EH (cell line): ENCODE data around the gene MDM4.
"Not testable (repeated sequence)": the region's sequence is repeated elsewhere in the genome, so short reads cannot be mapped to it uniquely, and the experiment has no call there.

ENCODE experiments used
- DNase-seq: peaks from one replicate; pipeline ENCODE4 v3.0.0-alpha.2; 2015; ENCODE audit warnings: low read depth

MDM4 gene

DNA sequence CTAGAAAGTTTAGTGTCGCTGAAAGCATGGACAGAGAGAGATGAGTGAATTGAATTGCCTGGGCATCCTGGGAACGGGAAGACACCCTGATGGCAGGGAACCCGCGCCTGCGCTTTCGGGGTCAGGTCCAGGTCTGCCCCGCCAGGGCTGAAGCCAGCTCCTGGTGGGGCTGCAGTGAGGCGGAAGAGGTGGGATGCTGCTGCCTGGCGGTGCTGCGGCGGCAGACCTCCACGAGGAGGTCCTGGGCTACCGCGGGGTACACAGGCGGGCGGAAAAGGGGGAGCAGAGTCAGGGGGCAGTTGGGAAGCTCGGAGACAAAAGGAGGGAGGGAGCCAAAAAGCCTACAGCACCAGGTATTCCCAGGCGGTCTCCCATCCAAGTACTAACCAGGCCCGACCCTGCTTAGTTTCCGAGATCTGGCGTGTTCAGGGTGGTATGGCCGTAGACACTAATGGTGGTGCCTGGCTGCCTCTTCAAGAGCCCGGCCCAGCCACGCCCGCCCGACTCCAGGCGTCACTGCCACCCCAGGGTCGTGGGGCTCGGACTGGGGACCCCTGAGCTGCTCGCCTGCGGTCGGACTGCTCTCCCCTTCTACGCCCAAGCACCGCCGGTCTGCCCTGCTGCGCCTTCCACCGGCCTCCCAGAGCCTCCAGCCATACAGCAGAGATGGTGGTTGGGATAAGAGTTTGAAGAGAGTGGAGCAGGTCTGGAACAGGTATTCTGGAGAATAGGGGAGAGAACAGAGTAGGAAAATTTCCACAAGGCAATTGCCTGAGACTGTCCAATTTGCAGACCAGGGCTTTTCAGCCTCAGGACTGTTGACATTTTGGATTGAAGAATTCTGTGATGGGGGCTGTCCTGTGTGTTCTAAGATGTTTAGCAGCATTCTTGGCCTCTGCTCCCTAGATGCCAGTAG lies 46.1 kb downstream of the MDM4 start:
- no peak for DNase-seq

DNA sequence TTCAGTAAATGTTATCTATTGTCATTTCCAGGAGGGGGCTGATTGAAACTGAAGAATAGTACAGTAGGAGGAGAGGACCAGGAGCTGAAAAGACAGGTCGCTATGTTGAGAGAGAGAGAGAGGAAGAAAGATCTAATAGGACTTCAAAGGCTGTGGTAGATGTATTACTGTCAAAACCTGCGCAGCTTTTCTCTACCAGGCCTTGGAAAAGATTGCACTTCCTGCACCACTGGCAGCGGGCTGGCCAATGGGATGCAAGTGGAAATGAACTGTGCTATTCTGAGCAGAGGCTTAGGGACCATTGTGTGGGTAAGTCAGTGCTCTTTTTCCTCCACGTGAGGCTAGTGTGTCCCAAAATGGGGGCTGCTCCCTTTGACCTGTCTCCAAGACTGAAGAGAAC lies 47.1 kb downstream of the MDM4 start:
- DNase-seq: no peak

DNA sequence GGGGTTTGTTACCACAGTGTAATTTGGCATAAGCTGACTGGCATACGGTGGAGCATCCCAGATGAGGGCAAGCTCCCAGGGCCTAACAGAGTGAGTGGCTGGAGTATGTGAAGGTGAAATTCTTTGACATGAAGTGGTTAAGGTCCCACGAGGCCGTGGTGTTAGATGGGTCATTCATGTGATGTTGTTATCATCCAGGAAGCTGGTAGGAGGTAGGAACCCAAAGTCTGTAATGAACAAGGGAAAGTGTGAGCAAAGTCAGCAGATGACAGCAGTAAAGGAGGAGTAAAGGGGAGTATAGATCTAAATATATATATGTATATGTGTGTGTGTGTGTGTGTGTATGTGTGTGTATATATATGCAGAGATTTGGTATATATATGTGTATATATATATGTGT lies 47.6 kb downstream of the MDM4 start:
- no peak for DNase-seq

DNA sequence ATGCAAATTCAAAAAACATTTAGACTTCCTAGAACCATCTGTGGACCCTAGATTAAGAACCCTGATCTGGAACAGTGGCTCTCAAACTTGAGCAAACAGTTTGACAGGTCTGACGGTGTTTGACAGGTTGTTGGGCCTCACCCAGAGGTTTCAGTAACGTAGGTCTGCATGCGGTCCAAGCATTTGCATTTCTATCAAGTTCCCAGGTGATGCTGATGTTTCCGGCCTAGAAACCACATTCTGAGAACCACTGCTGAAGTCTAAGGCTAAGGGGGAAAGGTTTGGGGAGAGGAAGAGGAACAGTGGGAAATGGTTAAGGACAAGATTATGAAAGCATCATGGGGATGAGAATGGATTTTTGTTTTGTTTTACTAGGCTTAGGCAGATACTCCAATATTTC lies 48.6 kb downstream of the MDM4 start:
- no peak for DNase-seq

DNA sequence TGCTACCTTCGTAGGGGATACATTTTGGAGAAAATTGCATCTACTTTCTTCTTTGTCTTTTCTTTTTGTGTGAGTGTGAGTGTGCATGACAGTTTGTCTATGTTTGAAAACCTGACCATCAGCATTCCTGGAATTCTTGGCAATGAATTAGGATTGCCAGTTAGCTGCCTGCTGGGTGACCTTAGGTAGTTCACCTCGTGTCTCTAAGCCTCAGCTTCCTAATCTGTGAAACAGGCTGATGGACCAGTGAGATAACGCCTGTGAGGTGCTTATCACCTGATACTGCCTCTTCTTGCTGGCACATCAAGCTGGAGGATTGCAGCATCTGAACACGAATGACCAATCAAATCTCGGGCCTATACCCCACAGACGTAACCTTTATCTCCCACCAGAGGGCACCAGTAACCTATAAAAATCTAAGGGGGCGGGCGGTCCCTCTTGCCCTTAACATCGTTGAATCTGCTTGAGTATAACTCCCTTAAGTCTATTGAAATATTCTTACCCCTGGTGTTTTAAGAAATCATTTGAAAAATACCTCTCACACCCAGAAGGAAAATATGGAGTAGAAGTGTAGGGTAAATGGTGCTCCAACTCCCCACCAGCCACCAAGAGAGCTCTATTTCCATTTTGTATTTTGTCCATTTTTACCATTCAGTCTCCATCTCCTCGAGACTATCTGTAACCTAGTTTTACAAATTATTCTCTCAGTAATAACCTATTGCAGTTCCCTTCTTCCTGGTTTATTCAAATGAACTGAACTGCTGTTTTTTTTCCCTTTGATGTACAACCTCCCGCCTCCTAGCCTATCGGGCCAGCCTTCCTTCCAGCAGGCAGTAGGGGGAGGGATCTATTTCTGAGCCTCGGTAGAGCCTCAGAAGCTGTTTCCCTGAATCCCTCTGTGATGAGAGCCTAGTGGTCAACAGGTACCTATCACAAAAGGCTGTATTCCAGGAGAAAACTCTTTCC lies 49.7 kb downstream of the MDM4 start:
- DNase-seq: peak; percentile 82

DNA sequence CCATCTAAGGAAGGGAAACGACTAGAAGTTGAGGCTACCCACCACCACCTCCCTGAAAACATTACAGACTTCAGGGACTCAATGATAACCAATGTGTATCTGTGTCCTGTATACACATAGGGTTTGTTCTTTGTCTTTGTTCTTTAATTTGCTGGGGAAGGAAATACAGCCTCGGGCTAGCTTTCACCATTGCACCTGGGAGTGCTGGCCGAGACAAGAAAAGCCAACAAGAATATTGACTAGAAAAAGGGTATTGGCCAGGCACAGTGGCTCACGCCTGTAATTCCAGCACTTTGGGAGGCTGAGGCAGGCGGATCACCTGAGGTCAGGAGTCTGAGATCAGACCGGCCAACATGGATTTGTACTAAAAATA lies 50.4 kb downstream of the MDM4 start:
- DNase-seq: no peak

GRCh38 chr1:204567071-204567470 lies 50.9 kb downstream of the MDM4 start:
- DNase-seq: no peak

DNA sequence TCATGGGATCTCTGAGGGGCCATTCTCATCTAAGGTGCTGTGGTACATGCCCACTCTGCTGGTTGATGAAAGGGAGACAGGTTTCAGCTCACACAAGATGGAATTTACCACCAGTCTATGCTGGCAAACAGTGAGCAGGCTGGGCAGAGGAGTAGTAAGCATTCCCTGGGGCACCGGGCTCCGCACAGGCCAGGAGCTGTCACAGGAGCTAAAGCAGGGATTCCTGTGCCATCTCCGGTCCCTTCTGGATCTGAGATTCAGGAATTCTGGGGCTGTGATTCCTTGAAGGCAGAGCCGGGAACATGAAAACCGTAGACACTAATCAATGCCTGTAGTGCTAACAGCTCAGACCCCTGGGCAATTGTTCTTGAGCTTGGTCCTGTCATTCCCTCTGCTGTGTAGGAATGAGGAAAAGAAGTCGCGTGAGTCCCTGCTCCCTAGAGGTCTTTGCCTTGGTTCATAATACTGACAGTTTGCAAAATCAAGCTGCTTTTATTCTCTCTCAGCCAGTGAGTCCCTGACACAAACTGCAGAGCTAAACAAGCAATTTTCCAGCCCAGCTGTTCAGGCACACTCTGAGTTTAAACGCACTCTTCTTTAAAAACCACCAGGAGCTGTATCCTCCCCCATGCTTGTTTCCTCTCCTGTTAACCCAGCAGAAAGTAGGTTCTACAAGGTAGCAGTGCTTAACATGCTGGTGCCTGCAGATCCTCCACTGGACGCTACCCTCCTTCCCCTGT lies 52.5 kb downstream of the MDM4 start:
- no peak for DNase-seq

- no peak for DNase-seq
Measured at GRCh38 chr1:204569478-204569877, 53.3 kb downstream of the MDM4 start.

DNA sequence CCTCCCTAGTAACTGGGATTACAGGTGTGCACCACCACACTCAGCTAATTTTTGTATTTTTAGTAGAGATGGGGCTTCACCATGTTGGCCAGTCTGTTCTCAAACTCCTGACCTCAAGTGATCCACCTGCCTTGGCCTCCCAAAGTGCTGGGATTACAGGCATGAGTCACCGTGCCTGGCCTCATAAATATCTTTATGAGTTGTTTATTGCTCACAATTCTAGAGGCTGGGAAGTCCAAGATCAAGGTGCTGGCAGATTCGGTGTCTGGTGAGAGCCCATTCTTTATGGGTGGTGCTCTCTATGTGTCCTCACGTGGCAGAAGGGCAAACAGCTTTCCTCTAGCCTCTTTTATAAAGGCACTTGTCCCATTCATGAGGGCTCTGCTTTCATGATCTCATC lies 53.8 kb downstream of the MDM4 start:
- not testable (repeated sequence) for DNase-seq

GRCh38 chr1:204571128-204571527 lies 54.9 kb downstream of the MDM4 start:
- DNase-seq: no peak

DNA sequence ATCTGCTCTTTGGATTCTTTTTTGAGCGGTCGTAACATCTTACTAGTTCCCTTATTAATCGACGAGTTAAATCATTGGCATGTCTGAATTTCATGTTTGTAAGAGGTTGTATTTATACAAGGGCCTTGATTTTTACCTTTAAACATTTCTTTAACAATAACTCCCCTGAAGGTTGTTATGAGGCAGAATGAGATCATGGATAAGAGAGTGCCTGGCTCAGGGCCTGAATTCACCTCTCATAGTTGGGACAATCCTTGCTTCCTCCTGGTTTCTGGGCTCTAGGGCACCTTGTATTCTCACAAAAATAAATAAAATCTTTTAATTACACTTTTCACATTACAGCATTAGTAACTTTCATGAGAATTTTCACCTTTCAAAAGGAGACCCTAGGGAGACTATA lies 55.4 kb downstream of the MDM4 start:
- DNase-seq: no peak

DNA sequence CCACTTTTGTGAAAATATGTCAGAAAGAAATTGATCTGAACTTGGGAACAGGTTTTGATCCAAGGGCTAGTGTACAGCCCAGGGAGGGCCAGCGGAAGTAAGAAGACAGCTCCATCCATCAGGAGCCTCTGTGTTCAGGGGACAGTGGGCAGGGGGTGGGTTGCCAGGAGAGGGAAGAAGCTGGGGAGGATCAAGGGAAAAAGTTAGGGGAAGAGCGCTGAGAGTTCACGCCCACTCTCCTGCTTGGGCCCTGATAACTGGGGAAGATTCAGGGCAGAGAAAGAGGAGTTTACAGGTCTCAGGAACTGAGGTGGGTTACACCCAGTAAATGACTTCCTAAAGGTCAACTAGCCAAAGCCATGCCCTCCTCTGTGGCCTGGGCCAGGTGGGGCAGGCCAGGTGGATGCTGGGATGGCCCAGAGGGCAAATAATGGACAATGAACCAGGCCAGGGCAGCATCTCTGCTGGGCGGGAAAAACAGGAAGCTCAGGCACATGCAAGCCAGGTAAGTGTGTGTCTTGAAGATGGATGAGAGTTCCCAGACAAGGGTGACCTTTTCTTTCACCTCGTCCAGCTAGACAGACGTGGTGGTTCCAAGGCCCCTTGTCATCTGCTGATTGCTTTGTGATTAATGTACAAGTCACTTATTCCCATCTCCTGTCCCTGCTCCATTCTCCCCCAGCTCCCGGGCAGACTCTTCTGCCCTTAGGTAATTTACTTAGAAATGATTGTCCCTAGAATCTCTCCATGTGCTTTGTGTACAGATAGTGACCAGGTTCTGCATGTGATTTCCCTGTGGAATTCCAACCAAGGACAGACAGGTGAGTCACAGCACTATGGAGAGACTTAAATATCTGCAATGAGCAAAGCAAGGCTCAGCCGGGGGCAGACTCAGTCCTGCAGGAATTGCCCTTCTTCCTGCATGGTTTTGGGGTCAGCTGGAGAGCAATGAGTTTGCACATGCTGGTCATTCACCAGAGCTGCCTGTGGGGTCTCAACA lies 57.0 kb downstream of the MDM4 start:
- DNase-seq: peak; percentile 44

GRCh38 chr1:204574016-204574864 lies 58.0 kb downstream of the MDM4 start:
- peak; percentile 21 for DNase-seq

GRCh38 chr1:204574865-204575163 lies 58.6 kb downstream of the MDM4 start:
- no peak for DNase-seq

DNA sequence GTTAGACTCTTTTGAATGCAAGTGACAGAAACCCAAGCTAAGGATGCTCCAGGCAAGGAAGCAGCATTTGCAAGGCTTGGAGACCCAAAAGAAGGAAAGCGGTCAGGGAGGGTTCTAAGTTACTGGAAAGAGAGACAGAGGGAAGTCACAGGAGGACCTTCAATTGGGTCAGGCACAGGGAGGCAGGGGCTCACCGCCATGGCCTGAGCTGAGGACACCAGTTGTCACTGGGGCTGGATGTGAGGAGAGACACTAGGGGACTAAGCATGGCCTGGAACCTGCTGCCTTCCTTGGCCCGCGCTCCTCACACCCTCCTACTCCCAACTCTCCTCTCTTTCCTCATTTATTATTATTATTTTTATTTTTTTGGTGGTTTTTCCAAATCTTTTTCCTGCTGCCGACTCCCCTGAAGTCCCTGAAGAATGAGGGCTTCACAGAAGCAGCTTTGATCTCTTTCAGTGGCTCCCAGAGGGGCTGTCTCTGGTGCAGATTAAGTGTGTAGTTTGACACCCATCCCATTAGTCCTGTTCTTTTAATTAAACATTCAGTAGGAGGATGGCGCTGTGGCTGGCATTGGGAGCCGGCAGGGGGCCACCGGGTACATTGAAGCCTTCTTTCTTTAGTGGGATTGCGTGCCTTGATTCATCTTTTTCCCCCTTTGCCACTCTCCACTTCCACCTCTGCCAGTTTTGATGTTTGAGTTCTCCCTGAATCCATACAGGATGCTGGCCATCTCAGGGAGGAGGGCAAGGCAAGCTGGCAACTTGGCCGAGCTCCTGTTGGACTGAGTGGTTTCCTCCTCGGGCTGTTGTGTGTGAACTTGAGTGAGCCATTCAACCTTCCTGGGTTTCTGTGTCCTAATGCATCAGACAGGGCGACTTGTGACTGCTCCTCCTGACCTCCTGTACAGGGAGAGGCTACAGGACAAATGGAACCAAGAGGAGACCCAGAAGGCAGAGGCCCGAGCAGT lies 59.3 kb downstream of the MDM4 start:
- no peak for DNase-seq

GRCh38 chr1:204576422-204576821 lies 60.2 kb downstream of the MDM4 start:
- no peak for DNase-seq

- DNase-seq: no peak
Measured at GRCh38 chr1:204577794-204578478, 61.7 kb downstream of the MDM4 start.
